Kidney epithelial cell (primary cell): Measurements from ENCODE around the gene SYNE1. TPM values are rescaled to one million over a fixed set of nuclear protein-coding genes. Genes with fewer than 3 reads are reported as not detected.

Experiments used
- DNase-seq: peaks from one replicate; pipeline ENCODE4 v3.0.0-alpha.2; 2010; ENCODE audit warnings: low read depth
- H3K27me3 ChIP-seq: 2 replicates; pipeline ENCODE4 v1.6.0; 2011; ENCODE audit warnings: low read length; ENCODE audit not compliant: control insufficient read depth, insufficient read depth
- H3K36me3 ChIP-seq: 2 replicates; pipeline ENCODE4 v1.5.1; 2011; ENCODE audit warnings: low read length; ENCODE audit not compliant: control insufficient read depth, insufficient read depth
- H3K4me3 ChIP-seq: 2 replicates; pipeline ENCODE4 v1.5.1; 2011; ENCODE audit warnings: low read depth, mild to moderate bottlenecking, control low read depth, low read length
- total RNA-seq: library from RNA; depleted of rRNA; stranded (reverse); fragments of >200 nt; gene quantifications from 2 replicates; pipeline ENCODE4 v1.2.3, GENCODE V29; 2015
- TF ChIP-seq, protein P1 (sequence below): IDR thresholded peaks from 2 replicates; pipeline ENCODE4 v1.5.1; 2011; ENCODE audit warnings: mild to moderate bottlenecking, moderate library complexity, low read length, control low read depth, inconsistent platforms; ENCODE audit not compliant: insufficient read depth, poor library complexity, severe bottlenecking

SYNE1 gene
- total RNA-seq, 1 donor from 2014 or later = 43.1 TPM

DNA sequence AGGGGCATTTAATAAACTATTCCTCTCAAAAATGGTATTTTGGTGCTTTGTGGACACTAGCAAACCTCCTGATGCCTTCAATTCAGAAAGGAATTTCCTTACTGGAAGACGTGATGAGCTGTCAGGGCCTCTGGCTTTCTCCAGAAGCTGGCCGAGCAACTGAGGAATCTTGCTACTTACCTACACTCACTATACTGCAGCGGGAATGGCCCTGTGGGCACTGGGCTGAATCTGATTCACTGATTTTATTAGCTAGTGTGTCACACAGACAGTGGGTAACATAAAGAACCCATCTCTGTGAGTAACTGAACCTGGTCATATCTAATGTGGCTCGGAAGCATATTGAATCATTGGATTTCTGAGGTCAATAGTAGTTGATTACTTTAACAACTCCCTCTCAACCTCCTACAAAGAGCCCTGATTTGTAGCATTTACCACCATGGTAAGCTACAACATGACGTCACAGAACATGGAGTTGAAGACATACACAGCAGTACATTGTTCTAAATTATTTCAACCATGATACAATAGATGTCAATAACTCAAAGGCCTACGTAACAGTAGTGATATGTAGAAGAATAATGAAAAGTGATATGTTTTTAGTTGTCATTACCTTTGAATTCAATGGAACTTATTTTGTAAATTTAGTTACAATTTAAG, 232.1 kb downstream of the SYNE1 start:
- Histone ChIP-seq H3K27me3 (no peaks in the 10 kb centered on the region), H3K4me3 (no peak overlapping the region), H3K36me3 (no peaks in the 10 kb centered on the region)
- no peak for DNase-seq
- TF ChIP-seq, protein P1, sequence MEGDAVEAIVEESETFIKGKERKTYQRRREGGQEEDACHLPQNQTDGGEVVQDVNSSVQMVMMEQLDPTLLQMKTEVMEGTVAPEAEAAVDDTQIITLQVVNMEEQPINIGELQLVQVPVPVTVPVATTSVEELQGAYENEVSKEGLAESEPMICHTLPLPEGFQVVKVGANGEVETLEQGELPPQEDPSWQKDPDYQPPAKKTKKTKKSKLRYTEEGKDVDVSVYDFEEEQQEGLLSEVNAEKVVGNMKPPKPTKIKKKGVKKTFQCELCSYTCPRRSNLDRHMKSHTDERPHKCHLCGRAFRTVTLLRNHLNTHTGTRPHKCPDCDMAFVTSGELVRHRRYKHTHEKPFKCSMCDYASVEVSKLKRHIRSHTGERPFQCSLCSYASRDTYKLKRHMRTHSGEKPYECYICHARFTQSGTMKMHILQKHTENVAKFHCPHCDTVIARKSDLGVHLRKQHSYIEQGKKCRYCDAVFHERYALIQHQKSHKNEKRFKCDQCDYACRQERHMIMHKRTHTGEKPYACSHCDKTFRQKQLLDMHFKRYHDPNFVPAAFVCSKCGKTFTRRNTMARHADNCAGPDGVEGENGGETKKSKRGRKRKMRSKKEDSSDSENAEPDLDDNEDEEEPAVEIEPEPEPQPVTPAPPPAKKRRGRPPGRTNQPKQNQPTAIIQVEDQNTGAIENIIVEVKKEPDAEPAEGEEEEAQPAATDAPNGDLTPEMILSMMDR = no peak

DNA sequence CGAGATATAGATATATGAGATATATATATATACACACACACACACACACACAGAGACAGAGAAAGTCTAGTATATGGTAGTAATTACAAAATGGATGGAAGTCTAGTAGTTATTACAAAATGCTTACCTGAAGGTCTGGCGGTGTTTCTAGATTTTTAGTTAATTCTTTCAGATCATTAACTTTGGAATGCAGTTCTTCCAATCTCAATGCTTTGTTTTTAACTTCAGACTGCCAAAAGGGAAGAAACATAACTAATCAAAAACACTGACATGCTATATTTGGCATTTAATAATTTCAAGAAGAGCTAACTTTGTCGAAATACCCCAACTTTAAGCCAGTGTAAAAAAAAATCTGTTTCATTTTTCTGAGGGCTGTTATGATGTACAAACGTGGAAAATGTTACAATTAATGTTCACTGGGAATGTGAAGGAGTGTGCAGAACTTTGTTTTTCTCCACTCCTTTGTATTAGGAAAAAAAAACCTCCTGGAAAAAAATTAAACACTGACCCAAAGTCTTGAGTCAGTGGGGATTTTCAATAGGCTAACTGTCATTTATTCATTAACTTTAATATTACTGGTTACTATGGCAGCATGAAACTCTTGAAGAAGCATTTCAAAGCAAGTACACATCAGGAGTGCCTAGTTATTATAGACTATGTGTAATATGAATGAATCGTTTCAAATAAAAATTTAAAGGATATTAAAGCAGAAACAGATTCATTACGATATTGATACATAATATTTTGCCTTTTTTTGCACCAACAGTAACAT, 232.9 kb downstream of the SYNE1 start:
- peak; percentile 51 for DNase-seq
- H3K36me3 ChIP-seq = no peaks in the 10 kb centered on the region
- TF ChIP-seq, protein P1 = no peak
- H3K27me3 ChIP-seq = no peaks in the 10 kb centered on the region
- H3K4me3 ChIP-seq = no peak overlapping the region

DNA sequence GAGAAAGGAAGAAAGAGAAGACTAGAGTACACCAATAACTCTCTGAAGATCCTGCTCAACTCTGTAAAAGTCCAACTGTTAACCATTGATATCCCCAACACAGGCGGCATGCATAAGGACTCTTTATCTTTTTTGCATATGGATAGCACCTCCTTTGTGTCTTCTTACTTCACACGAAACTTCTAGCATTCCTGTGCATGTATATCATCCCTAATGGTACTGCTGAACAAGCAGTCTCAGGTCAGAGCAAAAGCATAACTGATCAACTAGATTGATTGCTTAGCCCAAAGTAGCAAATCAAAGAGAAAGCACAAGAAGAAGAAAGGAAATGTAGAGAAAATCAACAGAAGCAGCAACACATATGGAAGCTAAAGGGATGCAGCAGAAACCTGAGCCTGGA, 234.4 kb downstream of the SYNE1 start:
- Histone ChIP-seq H3K27me3 (no peaks in the 10 kb centered on the region), H3K4me3 (no peak overlapping the region), H3K36me3 (no peaks in the 10 kb centered on the region)
- no peak for DNase-seq
- TF ChIP-seq, protein P1 = no peak

DNA sequence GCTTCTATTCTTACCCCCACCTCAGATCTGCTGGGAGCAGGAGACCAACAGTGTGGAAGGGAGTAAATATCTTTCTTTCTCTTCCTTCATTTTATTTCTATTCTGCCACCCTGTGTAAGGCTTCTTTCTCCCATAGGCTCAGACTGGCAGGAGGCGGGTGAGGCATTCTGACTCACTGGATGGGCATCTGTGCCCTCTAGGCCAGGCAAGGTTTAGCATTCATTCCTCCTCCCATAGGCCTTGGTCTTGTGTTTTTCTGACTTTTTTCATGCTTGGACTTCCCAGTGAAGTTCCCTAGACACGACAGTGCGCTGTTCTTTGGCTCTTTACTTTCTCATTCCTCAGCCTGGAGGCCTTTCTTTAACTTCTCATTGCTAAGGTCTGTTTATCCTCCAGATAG, 235.2 kb downstream of the SYNE1 start:
- H3K4me3 ChIP-seq = no peak overlapping the region
- H3K36me3 ChIP-seq = no peaks in the 10 kb centered on the region
- DNase-seq = peak; percentile 65
- TF ChIP-seq, protein P1 = no peak
- no peaks in the 10 kb centered on the region for H3K27me3 ChIP-seq

DNA sequence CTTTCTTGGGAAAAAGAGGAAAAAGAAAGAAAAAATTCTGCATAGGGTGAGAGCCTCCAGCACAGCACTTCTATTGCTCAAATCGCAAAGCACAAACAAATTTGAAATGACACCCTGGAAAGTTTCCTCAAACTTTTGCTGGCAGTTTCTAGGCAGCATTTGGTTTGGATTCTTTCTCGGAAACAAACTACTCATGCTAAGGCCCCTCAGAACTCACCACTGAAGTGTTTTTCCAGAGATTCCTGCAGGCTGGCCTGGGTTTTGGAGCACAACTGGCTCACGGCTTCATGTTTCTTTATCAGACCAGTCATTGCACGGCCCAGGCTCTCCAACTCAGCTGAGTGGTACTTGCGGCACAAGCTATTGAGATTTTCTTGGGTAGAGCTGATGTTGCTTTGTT, 237.8 kb downstream of the SYNE1 start:
- no peaks in the 10 kb centered on the region for H3K27me3 ChIP-seq
- TF ChIP-seq, protein P1 = no peak
- H3K36me3 ChIP-seq = no peaks in the 10 kb centered on the region
- DNase-seq = no peak
- no peak overlapping the region for H3K4me3 ChIP-seq
